SK-N-SH treated with all-trans-retinoic acid at 6 μM for 48 hours (cell line): ENCODE results near the gene DRAM1.

Experiments
- ARNTL ChIP-seq: fragments of 450-650 bp; formaldehyde crosslinking; IDR thresholded peaks from 2 replicates; pipeline ENCODE4 v1.5.0; 2020; ENCODE audit warnings: low read depth, mild to moderate bottlenecking, moderate library complexity, borderline replicate concordance
- CSDC2 ChIP-seq: fragments of 250-450 bp; sonication (Bioruptor Pico); IDR thresholded peaks from 2 replicates; pipeline ENCODE4 v1.5.0; 2020; ENCODE audit warnings: mild to moderate bottlenecking, moderate library complexity
- ESRRG ChIP-seq: fragments of 250-450 bp; sonication (Bioruptor Pico); IDR thresholded peaks from 2 replicates; pipeline ENCODE4 v1.6.1; 2021; ENCODE audit warnings: mild to moderate bottlenecking
- RARB ChIP-seq: fragments of 250-450 bp; sonication (Bioruptor Pico); IDR thresholded peaks from 2 replicates; pipeline ENCODE4 v1.8.0; 2021; ENCODE audit warnings: mild to moderate bottlenecking, moderate library complexity
- ZFP30 ChIP-seq: fragments of 450-650 bp; formaldehyde crosslinking; IDR thresholded peaks from 2 replicates; pipeline ENCODE4 v1.5.0; 2022; ENCODE audit warnings: mild to moderate bottlenecking, moderate library complexity
- TF ChIP-seq, protein P1 (sequence below): fragments of 250-450 bp; sonication (Bioruptor Pico); IDR thresholded peaks from 2 replicates; pipeline ENCODE4 v1.8.0; 2020; ENCODE audit warnings: mild to moderate bottlenecking, moderate library complexity, borderline replicate concordance
- TF ChIP-seq, protein P2 (sequence below): fragments of 250-450 bp; sonication (Bioruptor Pico); IDR thresholded peaks from 2 replicates; pipeline ENCODE4 v1.8.0; 2021; ENCODE audit warnings: low read depth, mild to moderate bottlenecking, moderate library complexity, borderline replicate concordance
- TF ChIP-seq, protein P3 (sequence below): fragments of 250-450 bp; sonication (Bioruptor Pico); IDR thresholded peaks from 2 replicates; pipeline ENCODE4 v1.5.1; 2020; ENCODE audit warnings: low read depth, mild to moderate bottlenecking, moderate library complexity

GRCh38 chr12:101828463-101829196 lies 48.8 kb upstream of the DRAM1 start:
- TF ChIP-seq, protein P1, sequence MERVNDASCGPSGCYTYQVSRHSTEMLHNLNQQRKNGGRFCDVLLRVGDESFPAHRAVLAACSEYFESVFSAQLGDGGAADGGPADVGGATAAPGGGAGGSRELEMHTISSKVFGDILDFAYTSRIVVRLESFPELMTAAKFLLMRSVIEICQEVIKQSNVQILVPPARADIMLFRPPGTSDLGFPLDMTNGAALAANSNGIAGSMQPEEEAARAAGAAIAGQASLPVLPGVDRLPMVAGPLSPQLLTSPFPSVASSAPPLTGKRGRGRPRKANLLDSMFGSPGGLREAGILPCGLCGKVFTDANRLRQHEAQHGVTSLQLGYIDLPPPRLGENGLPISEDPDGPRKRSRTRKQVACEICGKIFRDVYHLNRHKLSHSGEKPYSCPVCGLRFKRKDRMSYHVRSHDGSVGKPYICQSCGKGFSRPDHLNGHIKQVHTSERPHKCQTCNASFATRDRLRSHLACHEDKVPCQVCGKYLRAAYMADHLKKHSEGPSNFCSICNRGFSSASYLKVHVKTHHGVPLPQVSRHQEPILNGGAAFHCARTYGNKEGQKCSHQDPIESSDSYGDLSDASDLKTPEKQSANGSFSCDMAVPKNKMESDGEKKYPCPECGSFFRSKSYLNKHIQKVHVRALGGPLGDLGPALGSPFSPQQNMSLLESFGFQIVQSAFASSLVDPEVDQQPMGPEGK: no peak
- TF ChIP-seq, protein P2, sequence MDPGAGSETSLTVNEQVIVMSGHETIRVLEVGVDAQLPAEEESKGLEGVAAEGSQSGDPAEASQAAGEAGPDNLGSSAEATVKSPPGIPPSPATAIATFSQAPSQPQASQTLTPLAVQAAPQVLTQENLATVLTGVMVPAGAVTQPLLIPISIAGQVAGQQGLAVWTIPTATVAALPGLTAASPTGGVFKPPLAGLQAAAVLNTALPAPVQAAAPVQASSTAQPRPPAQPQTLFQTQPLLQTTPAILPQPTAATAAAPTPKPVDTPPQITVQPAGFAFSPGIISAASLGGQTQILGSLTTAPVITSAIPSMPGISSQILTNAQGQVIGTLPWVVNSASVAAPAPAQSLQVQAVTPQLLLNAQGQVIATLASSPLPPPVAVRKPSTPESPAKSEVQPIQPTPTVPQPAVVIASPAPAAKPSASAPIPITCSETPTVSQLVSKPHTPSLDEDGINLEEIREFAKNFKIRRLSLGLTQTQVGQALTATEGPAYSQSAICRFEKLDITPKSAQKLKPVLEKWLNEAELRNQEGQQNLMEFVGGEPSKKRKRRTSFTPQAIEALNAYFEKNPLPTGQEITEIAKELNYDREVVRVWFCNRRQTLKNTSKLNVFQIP (CRISPR knock-in tag): no peak
- TF ChIP-seq CSDC2 (CRISPR knock-in tag) (no peak), ZFP30 (CRISPR knock-in tag) (no peak), ARNTL (no peak), RARB (CRISPR knock-in tag) (no peak), ESRRG (CRISPR knock-in tag) (no peak)
- TF ChIP-seq, protein P3, sequence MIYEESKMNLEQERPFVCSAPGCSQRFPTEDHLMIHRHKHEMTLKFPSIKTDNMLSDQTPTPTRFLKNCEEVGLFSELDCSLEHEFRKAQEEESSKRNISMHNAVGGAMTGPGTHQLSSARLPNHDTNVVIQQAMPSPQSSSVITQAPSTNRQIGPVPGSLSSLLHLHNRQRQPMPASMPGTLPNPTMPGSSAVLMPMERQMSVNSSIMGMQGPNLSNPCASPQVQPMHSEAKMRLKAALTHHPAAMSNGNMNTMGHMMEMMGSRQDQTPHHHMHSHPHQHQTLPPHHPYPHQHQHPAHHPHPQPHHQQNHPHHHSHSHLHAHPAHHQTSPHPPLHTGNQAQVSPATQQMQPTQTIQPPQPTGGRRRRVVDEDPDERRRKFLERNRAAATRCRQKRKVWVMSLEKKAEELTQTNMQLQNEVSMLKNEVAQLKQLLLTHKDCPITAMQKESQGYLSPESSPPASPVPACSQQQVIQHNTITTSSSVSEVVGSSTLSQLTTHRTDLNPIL (CRISPR knock-in tag): no peak
